Epithelial cell of proximal tubule (primary cell): ENCODE measurements around the gene FOLR3. TPM values are rescaled to one million over a fixed set of nuclear protein-coding genes. Genes with fewer than 3 reads are reported as not detected.

Experiments
- DNase-seq: peaks from one replicate; pipeline ENCODE4 v3.0.0-alpha.2; 2011; ENCODE audit warnings: low read depth
- H3K4me3 ChIP-seq: 2 replicates; pipeline ENCODE4 v1.5.1; 2011; ENCODE audit warnings: low read depth, mild to moderate bottlenecking, low read length
- total RNA-seq: library from RNA; depleted of rRNA; stranded (reverse); fragments of >200 nt; gene quantifications from 2 replicates; pipeline ENCODE4 v1.2.3, GENCODE V29; 2015
- TF ChIP-seq, protein P1 (sequence below): conservative IDR thresholded peaks from 2 replicates; pipeline ENCODE4 v1.5.1; 2012; ENCODE audit warnings: low read depth, mild to moderate bottlenecking, low read length

FOLR3 gene
- total RNA-seq, 1 donor from 2014 or later = not detected

GRCh38 chr11:72123117-72123653 is 12.3 kb upstream of the FOLR3 start:
- no peak overlapping the region for H3K4me3 ChIP-seq
- TF ChIP-seq, protein P1, sequence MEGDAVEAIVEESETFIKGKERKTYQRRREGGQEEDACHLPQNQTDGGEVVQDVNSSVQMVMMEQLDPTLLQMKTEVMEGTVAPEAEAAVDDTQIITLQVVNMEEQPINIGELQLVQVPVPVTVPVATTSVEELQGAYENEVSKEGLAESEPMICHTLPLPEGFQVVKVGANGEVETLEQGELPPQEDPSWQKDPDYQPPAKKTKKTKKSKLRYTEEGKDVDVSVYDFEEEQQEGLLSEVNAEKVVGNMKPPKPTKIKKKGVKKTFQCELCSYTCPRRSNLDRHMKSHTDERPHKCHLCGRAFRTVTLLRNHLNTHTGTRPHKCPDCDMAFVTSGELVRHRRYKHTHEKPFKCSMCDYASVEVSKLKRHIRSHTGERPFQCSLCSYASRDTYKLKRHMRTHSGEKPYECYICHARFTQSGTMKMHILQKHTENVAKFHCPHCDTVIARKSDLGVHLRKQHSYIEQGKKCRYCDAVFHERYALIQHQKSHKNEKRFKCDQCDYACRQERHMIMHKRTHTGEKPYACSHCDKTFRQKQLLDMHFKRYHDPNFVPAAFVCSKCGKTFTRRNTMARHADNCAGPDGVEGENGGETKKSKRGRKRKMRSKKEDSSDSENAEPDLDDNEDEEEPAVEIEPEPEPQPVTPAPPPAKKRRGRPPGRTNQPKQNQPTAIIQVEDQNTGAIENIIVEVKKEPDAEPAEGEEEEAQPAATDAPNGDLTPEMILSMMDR = no peak
- DNase-seq = no peak

- H3K4me3 ChIP-seq = no peak overlapping the region
- TF ChIP-seq, protein P1 = no peak
- DNase-seq = no peak
Observed at GRCh38 chr11:72124046-72124445, 11.5 kb upstream of the FOLR3 start.

DNA sequence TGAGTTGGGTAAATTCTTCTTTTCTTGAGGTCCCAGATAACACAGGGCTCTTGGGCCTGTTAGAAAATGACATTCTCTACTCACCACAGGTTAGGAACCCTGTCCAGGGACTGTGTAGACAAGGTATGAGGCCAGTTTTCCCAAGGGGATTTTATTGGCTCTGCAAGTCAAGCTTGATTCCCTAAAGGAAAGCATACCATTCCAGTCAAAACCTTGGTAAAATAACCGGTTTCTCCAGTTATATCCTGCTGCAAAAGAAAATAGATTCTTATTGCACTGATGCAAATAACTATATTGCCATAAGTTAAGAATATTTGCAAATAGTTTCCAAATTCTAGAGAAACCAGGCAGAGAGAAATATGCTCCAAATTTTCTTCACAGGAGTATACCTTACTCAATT is 9.6 kb upstream of the FOLR3 start:
- no peak for DNase-seq
- TF ChIP-seq, protein P1 = no peak
- no peak overlapping the region for H3K4me3 ChIP-seq

- TF ChIP-seq, protein P1 = no peak
- no peak for DNase-seq
- H3K4me3 ChIP-seq = no peak overlapping the region
Observed at GRCh38 chr11:72127923-72128322, 7.6 kb upstream of the FOLR3 start.

- DNase-seq = no peak
- TF ChIP-seq, protein P1 = no peak
- H3K4me3 ChIP-seq = no peak overlapping the region
Observed at GRCh38 chr11:72129381-72129780, 6.1 kb upstream of the FOLR3 start.

DNA sequence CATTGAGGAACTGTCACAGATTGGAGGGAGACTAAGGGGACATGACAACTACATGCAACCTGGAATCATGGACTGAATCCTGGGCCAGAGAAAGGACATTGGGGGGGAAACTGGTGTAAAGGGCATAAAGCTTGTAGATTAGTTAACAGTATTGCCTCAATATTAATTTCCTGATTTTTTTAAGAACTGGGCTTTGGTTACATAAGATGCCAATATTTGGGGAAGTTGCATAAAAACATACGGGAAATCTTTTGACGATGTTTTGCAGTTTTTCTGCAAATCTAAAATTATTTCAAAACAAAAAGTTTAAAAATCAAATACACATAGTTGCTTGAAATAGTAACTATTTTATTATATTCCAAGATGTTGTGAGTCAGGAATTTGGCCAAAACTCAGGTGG is 2.9 kb upstream of the FOLR3 start:
- no peak overlapping the region for H3K4me3 ChIP-seq
- no peak for DNase-seq
- TF ChIP-seq, protein P1 = no peak

- no peak overlapping the region for H3K4me3 ChIP-seq
- DNase-seq = no peak
- TF ChIP-seq, protein P1 = no peak
Observed at GRCh38 chr11:72135891-72136683, 562 bp downstream of the FOLR3 start.
